RKO (cell line): ENCODE data around the gene UQCRQ.

Experiments used
- DNase-seq: peaks from one replicate; pipeline ENCODE4 v3.0.0-alpha.2; 2016; ENCODE audit warnings: low spot score

UQCRQ gene

GRCh38 chr5:132871459-132872284 lies 5.2 kb downstream of the UQCRQ start:
- no peak for DNase-seq

- DNase-seq = no peak
Measured at GRCh38 chr5:132872788-132873118, 6.3 kb downstream of the UQCRQ start.

- no peak for DNase-seq
Measured at GRCh38 chr5:132873119-132873929, 6.9 kb downstream of the UQCRQ start, which contains the start of gene LEAP2. TSS of gene LEAP2 (plus strand) at chr5:132873668. CDS start at chr5:132873695, 27 bp downstream.

- DNase-seq = no peak
Measured at GRCh38 chr5:132873930-132874271, 7.5 kb downstream of the UQCRQ start.

- no peak for DNase-seq
Measured at GRCh38 chr5:132876020-132876759, 9.7 kb downstream of the UQCRQ start.

- DNase-seq = no peak
Measured at GRCh38 chr5:132877466-132877865, 11.0 kb downstream of the UQCRQ start.

- DNase-seq = no peak
Measured at GRCh38 chr5:132877938-132878337, 11.5 kb downstream of the UQCRQ start.

GRCh38 chr5:132883261-132883834 lies 16.9 kb downstream of the UQCRQ start:
- DNase-seq = peak; percentile 88

GRCh38 chr5:132884548-132884947 lies 18.1 kb downstream of the UQCRQ start:
- no peak for DNase-seq

- no peak for DNase-seq
Measured at GRCh38 chr5:132886064-132886823, 19.8 kb downstream of the UQCRQ start.

- DNase-seq = no peak
Measured at GRCh38 chr5:132887283-132887682, 20.8 kb downstream of the UQCRQ start.

- no peak for DNase-seq
Measured at GRCh38 chr5:132889501-132889900, 23.1 kb downstream of the UQCRQ start.

- DNase-seq = no peak
Measured at GRCh38 chr5:132890817-132891216, 24.4 kb downstream of the UQCRQ start.

GRCh38 chr5:132895719-132896305 lies 29.4 kb downstream of the UQCRQ start:
- no peak for DNase-seq

- DNase-seq = no peak
Measured at GRCh38 chr5:132896685-132897084, 30.2 kb downstream of the UQCRQ start.

- no peak for DNase-seq
Measured at GRCh38 chr5:132898094-132898493, 31.7 kb downstream of the UQCRQ start.

GRCh38 chr5:132901036-132901435 lies 34.6 kb downstream of the UQCRQ start:
- no peak for DNase-seq

- DNase-seq = no peak
Measured at GRCh38 chr5:132901730-132902129, 35.3 kb downstream of the UQCRQ start.

- DNase-seq = peak; percentile 34
Measured at GRCh38 chr5:132905938-132906337, 39.5 kb downstream of the UQCRQ start.

- DNase-seq = no peak
Measured at GRCh38 chr5:132907161-132907560, 40.7 kb downstream of the UQCRQ start.

- no peak for DNase-seq
Measured at GRCh38 chr5:132909702-132910101, 43.3 kb downstream of the UQCRQ start.
